GM12878 (cell line): Measurements from ENCODE around the gene WNK2. TPM values are rescaled to one million over a fixed set of nuclear protein-coding genes. Genes with fewer than 3 reads are reported as not detected.

ENCODE experiments used
- ATAC-seq: fragments of 200-7000 bp; cut with Tn5 transposase; 3 replicates; pipeline ENCODE4 v1.9.1; 2020; ENCODE audit warnings: mild to moderate bottlenecking, moderate library complexity
- BruUV-seq: library from RNA; stranded (reverse); fragments of 400-500 nt; replicated peaks from 2 replicates; lab custom pipeline; 2021; lab: Mats Ljungman, UMichigan
- CTCF ChIA-PET: fragments of 300-600 bp; sonication (Branson Sonifier 250); formaldehyde crosslinking; extraction: SDS; loops from one replicate; lab custom pipeline; 2021; ENCODE audit warnings: inconsistent platforms; lab: Yijun Ruan, JAX
- POLR2A ChIA-PET: fragments of 350-600 bp; formaldehyde crosslinking; extraction: SDS; loops from one replicate; lab custom pipeline; 2021; ENCODE audit warnings: inconsistent platforms; lab: Charles Lee
- RAD21 ChIA-PET: fragments of 300-600 bp; sonication (Branson Sonifier 250); formaldehyde crosslinking; loops from one replicate; lab custom pipeline; 2023; ENCODE audit warnings: antibody characterized with exemption; ENCODE audit not compliant: unreplicated experiment; lab: Charles Lee
- SMC1A ChIA-PET: fragments of 300-600 bp; sonication (Branson Sonifier 250); formaldehyde crosslinking; loops from one replicate; lab custom pipeline; 2023; ENCODE audit not compliant: unreplicated experiment, uncharacterized antibody; lab: Charles Lee
- DNase-seq: peaks from one replicate; pipeline ENCODE4 v3.0.0-alpha.2; 2011; ENCODE audit warnings: low read depth, low spot score
- FAIRE-seq: peaks from 3 replicates; lab custom pipeline; 2011; peaks lifted over from hg19 to GRCh38; lab: Jason Lieb, UNC
- H2AFZ ChIP-seq: 2 replicates; pipeline ENCODE4 v1.6.0; 2011; ENCODE audit warnings: low read depth, low read length, control low read depth; ENCODE audit not compliant: control insufficient read depth
- H3K27ac ChIP-seq: 2 replicates; pipeline ENCODE4 v1.5.1; 2011; ENCODE audit warnings: control low read depth; ENCODE audit not compliant: control insufficient read depth, insufficient read depth
- H3K27me3 ChIP-seq, 2 experiments: replicated peaks in 1 of 2; 2 replicates each; pipeline versions ENCODE4 v1.6.0 to v1.6.1; 2011; ENCODE audit warnings: low read length in 1 of 2; ENCODE audit not compliant: control insufficient read depth in 2 of 2, insufficient read depth in 2 of 2
- H3K36me3 ChIP-seq, 2 experiments: 2 replicates each; pipeline ENCODE4 v1.5.1; 2011; ENCODE audit warnings: low read length in 1 of 2; ENCODE audit not compliant: control insufficient read depth in 2 of 2, insufficient read depth in 2 of 2
- H3K4me1 ChIP-seq: 2 replicates; pipeline ENCODE4 v1.6.1; 2011; ENCODE audit warnings: mild to moderate bottlenecking, low read length, moderate library complexity, mixed read lengths; ENCODE audit not compliant: control insufficient read depth, insufficient read depth
- H3K4me2 ChIP-seq: 2 replicates; pipeline ENCODE4 v1.6.0; 2011; ENCODE audit warnings: control low read depth; ENCODE audit not compliant: control insufficient read depth, insufficient read depth
- H3K4me3 ChIP-seq: fragments of 200-600 bp; sonication (generic); 2 replicates; pipeline ENCODE4 v1.5.1; 2016
- H3K79me2 ChIP-seq: 2 replicates; pipeline ENCODE4 v1.6.0; 2011; ENCODE audit warnings: low read length; ENCODE audit not compliant: control insufficient read depth, insufficient read depth
- H3K9ac ChIP-seq: 2 replicates; pipeline ENCODE4 v1.8.0; 2011; ENCODE audit warnings: low read length, control low read depth, mixed read lengths; ENCODE audit not compliant: control insufficient read depth, insufficient read depth
- H3K9me3 ChIP-seq: replicated peaks from 3 replicates; pipeline ENCODE4 v1.5.1; 2011; ENCODE audit warnings: mild to moderate bottlenecking, low read length; ENCODE audit not compliant: control insufficient read depth, insufficient read depth
- H4K20me1 ChIP-seq: 2 replicates; pipeline ENCODE4 v1.6.0; 2011; ENCODE audit not compliant: control insufficient read depth, insufficient read depth
- CTCF ChIP-seq, 3 experiments: IDR thresholded peaks in 2 of 3; conservative IDR thresholded peaks in 1 of 3; 2 replicates each; pipeline ENCODE4 v1.5.1; 2011; ENCODE audit warnings: low read depth in 3 of 3, low read length in 3 of 3, mild to moderate bottlenecking in 3 of 3, control low read depth in 2 of 3, moderate library complexity in 2 of 3, inconsistent platforms in 1 of 3, mixed read lengths in 1 of 3; ENCODE audit not compliant: control insufficient read depth in 2 of 3, insufficient read depth in 1 of 3; ENCODE audit errors: extremely low read depth in 1 of 3
- RAD21 ChIP-seq: IDR thresholded peaks from 2 replicates; pipeline ENCODE4 v1.6.1; 2011; ENCODE audit warnings: mild to moderate bottlenecking, low read depth, low read length, moderate library complexity; ENCODE audit not compliant: insufficient read depth
- RB1 ChIP-seq: fragments of 450-650 bp; formaldehyde crosslinking; IDR thresholded peaks from 2 replicates; pipeline ENCODE4 v1.6.1; 2017; ENCODE audit warnings: mild to moderate bottlenecking, borderline replicate concordance
- RELA ChIP-seq: fragments of 450-650 bp; IDR thresholded peaks from 2 replicates; pipeline ENCODE4 v1.8.0; 2014; ENCODE audit warnings: borderline replicate concordance; ENCODE audit not compliant: partially characterized antibody
- WGBS: methylation state at CpG from one replicate; pipeline ENCODE4 v1.1.6; 2016; ENCODE audit warnings: low lambda C conversion rate; ENCODE audit not compliant: insufficient replicate concordance, insufficient coverage; ENCODE audit errors: missing lambda C conversion rate; 5-methylcytosine and 5-hydroxymethylcytosine counted together
- in situ Hi-C: fragments of 300-500 bp; cut with MboI; formaldehyde crosslinking; loops from 9 replicates; pipeline ENCODE4 v1.14.3; 2018; ENCODE audit warnings: mixed read lengths
- intact Hi-C: fragments of 100-400 bp; cut with micrococcal nuclease; formaldehyde crosslinking; loops from one replicate; pipeline ENCODE4 v1.14.2; 2022; ENCODE audit not compliant: unreplicated experiment
- polyA plus RNA-seq, 11 experiments: library from polyadenylated mRNA; depleted of rRNA in 4 of 11; unstranded in 6 of 11; stranded (reverse) in 5 of 11; fragments of >200 nt; fragmentation: Nextera tagmentation in 4 of 11; fragmentation: Illumina TruSeq in 1 of 11; extraction: Ambion mirVana in 4 of 11; extraction: Trizol in 1 of 11; gene quantifications; 1 replicate in 1 of 11; 2 replicates in 10 of 11; pipeline versions ENCODE4 v1.2.1 to v1.2.3, GENCODE V29; 2011 to 2016; ENCODE audit warnings: inconsistent platforms in 2 of 11, missing spikeins in 2 of 11, low read depth in 1 of 11
- total RNA-seq, 4 experiments: library from RNA; depleted of rRNA in 3 of 4; stranded (reverse); fragments of >200 nt in 3 of 4; fragmentation: Illumina TruSeq in 1 of 4; extraction: Trizol in 1 of 4; gene quantifications; 2 replicates each; pipeline versions ENCODE4 v1.2.1 to v1.2.3, GENCODE V29; 2013 to 2021

Gene WNK2
- total and polyA plus RNA-seq, 10 of the 15 experiments (the other 5 are each of a cell fraction or from before 2014, with no cell fraction given) = 0.15 TPM; not detected in 9

GRCh38 chr9:93270976-93271375, 87.0 kb downstream of the WNK2 start (continued):
- TF ChIP-seq RELA (no peak), RB1 (no peak)

GRCh38 chr9:93276973-93277372, 93.0 kb downstream of the WNK2 start:
- no peak overlapping the region for H3K4me3 ChIP-seq
- H3K9ac ChIP-seq = no peak overlapping the region
- ChIA-PET SMC1A (no interaction called here), POLR2A (no interaction called here), CTCF (interaction anchor here (0.7 to 1.8 kb wide), 3 partner anchors 26 to 289 kb away, joined by 3 to 4 read pairs (median 3); no protein-coding TSS in a partner anchor), RAD21 (no interaction called here)
- TF ChIP-seq RAD21 (0 out of 2 replicates have a peak, but pooled peaks have one; percentile 10), CTCF (IDR thresholded peaks at IDR 0.05 in 2 of 3, conservative IDR thresholded peaks at IDR 0.05 in 1 of 3; ENCODE audit: control insufficient read depth in 2 of 3, extremely low read depth in 1 of 3, insufficient read depth in 1 of 3, low read depth in 3 of 3, low read length in 3 of 3) (peak in 1 of 3 experiments; percentile 25; a peak in 1 of 6 replicates), RELA (no peak)
- no peak for DNase-seq
- no peaks in the 10 kb centered on the region for H3K79me2 ChIP-seq
- no TSS peak for BruUV-seq
- H3K27ac ChIP-seq = no peak overlapping the region
- no peaks in the 10 kb centered on the region for H4K20me1 ChIP-seq
- no peaks in the 10 kb centered on the region for H3K4me1 ChIP-seq
- no peaks in the 10 kb centered on the region; a peak in 1 of 4 replicates for H3K27me3 ChIP-seq
- in situ Hi-C loops (no loop called here), intact Hi-C loops (no loop called here)
- no peak; the same call in 2 of the 3 replicates for ATAC-seq
- WGBS = 29% methylated on average over 5 of the region's 5 CpGs
- H3K9me3 ChIP-seq = no peaks in the 10 kb centered on the region
- no peak overlapping the region for H2AFZ ChIP-seq
- H3K36me3 ChIP-seq = no peaks in the 10 kb centered on the region
- H3K4me2 ChIP-seq = no peak overlapping the region
- FAIRE-seq = no peak
